Measurements from ENCODE around the gene RNU5B-1.

The RNU5B-1 gene

GRCh38 chr15:65328506-65329287, 24.2 kb downstream of the RNU5B-1 start:
- no peak for DNase-seq (ENCODE audit: low read depth, low spot score)

DNA sequence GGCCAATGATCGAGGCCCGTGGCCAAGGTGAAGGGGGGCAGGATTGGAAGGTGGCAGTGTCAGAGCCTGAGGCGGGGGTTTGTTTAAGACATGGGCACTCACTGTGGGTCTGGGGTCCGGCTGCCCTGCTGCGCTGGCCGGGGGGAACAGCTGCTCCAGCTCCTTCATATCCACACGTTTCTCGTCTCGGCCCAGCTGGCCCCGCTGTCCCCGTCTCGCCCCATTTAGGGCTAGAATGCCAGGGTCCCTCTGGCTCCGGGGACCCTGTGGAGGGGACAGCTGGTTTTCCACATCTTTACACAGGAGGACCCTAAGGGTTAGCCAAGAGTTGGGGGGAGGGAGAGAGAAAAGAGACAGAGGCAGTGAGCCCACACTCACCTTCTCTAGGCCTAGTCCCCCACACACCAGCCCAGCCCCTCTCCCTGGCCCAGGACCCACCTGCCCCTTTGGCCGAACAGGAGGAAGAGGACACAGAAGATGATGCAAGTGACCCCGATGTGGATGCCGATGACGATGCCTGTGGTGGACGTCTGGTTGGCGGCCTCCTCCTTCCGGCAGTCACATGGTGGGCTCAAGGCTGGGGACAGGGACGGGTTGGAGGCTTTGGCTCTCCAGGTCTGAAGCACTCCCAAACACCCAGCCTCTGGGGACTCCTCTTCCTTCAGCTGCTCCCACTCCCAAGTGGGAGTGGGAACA, 25.0 kb downstream of the RNU5B-1 start:
- DNase-seq (ENCODE audit: low read depth, low spot score), result no peak

- DNase-seq (ENCODE audit: low read depth, low spot score), result no peak
Measured at GRCh38 chr15:65329984-65330735, 25.7 kb downstream of the RNU5B-1 start.

GRCh38 chr15:65330934-65331645, 26.6 kb downstream of the RNU5B-1 start:
- no peak for DNase-seq (ENCODE audit: low read depth, low spot score)

DNA sequence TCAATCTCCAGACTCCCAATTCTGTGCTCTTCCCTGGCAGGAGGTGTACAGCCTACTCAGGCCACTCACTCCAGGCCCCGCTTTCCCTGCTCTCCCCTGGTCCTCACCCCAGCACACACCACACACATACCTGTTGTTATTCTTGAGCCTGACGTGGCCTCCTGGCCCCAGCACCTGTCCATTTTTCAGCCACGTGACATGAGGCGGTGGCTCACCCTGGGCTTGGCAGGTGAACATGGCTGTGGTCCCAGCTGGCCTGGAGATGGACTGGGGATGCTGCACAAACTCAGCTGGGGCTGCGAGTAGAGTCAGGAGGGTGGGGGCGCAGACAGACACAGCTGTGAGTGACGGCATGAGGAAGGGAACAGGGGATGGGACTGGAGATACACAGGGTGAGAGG, 27.3 kb downstream of the RNU5B-1 start:
- no peak for DNase-seq (ENCODE audit: low read depth, low spot score)

GRCh38 chr15:65332391-65333147, 28.1 kb downstream of the RNU5B-1 start:
- no peak for DNase-seq (ENCODE audit: low read depth, low spot score)

DNA sequence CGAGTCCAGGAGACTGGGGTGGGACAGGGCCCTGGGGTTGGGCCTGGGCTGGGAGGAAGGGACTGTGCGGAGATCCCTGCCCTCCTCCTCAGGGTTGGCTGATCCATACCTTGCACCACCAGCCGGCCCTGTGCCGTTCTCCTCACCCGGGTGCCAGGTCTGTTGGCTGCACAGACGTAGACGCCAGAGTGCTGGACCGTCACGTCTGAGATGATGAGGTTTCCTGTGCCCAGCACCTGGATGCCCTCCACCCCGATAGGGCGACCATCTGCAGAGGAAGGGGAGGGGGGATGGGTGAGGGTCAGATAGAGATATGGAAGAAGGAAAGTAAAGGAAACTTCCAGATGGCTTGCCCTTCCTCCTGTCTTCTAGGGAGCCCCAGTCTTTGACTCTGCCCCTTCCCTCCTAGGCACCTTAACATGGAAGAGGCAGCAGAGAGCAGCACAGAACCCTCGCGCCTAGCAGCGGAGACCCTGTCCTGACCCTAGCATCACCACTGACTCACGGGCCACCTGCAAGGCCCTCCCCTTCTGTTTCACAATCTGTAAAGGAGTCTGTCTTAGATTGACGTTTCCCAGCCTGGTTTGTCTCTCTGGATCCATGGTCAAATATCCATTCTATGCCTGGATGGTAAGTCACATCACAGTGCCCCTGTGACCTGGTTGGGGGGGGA, 28.8 kb downstream of the RNU5B-1 start:
- no peak for DNase-seq (ENCODE audit: low read depth, low spot score)

- DNase-seq (ENCODE audit: low read depth, low spot score), result no peak
Measured at GRCh38 chr15:65333856-65334255, 29.4 kb downstream of the RNU5B-1 start.

- DNase-seq (ENCODE audit: low read depth, low spot score), result no peak
Measured at GRCh38 chr15:65334586-65335231, 30.2 kb downstream of the RNU5B-1 start.

DNA sequence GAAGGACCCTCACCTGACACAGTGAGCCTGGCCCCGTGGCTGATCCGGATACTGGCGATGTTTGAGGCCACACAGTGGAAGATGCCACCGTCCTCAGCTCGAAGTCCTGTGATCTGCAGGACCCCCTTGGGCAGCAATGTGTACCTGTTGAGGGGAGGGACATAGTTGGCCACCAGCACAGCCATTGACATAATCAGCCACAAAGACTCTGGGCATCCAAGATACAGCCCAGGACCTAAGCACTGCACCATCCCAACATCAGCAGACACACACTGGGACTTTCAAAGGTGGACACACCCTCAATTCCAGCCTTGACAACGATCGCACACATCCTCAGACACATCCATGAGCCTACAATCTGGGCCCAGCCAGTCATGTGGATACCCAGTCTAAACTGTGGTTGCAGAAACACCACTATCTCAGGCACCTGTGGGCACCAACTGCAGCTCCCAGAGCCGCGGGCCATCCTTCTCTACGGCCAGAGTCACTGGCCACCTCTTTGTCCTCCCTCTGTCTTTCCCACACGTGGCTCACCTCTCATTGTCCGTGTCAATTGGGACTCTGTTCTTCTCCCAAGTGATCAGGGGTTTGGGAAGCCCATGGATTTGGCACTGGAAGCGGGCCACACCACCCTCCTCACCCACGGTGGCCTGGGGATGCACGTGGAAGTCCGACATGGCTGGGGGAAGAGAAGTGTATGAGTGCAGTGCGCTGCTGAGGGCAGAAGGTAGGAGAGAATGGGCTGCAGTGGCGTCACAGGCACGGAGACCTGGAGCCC, 31.0 kb downstream of the RNU5B-1 start:
- DNase-seq (ENCODE audit: low read depth, low spot score), result no peak

GRCh38 chr15:65336493-65337435, 32.3 kb downstream of the RNU5B-1 start:
- no peak for DNase-seq (ENCODE audit: low read depth, low spot score)

DNA sequence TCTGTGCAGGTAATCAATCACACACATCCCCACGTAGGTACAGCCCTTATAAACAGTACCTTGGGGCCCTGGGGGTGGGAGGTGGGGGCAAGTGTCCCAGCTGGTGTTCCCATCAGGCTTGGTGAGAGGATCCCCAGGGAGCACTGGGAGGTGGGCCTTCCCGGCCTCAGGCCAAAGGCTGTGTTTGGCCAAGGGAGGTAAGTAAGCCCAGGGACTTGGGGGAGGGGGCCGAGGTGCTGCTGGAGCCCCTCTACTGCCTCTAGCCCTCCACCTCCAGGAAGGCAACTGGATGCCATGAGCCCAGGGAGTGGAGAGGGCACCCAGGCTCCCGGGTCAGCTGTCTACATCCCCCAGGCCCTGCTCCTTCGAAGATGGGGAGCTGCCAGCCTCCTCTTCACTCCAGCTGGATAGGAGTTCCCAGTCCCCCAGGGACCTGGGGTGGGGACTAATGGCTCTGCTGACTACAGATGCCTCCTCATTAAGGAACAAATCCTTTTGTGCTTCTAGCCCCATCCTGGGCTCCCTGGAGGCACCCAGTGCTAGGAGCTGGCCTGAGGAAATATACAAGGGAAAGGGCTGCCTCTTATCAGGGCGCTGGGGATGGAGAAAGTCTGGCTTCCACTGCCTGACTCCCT, 33.1 kb downstream of the RNU5B-1 start:
- no peak for DNase-seq (ENCODE audit: low read depth, low spot score)

GRCh38 chr15:65338366-65338765, 33.9 kb downstream of the RNU5B-1 start:
- DNase-seq (ENCODE audit: low read depth, low spot score), result no peak

- DNase-seq (ENCODE audit: low read depth, low spot score), result no peak
Measured at GRCh38 chr15:65338823-65339222, 34.3 kb downstream of the RNU5B-1 start.

- no peak for DNase-seq (ENCODE audit: low read depth, low spot score)
Measured at GRCh38 chr15:65339416-65339815, 34.9 kb downstream of the RNU5B-1 start.

- DNase-seq (ENCODE audit: low read depth, low spot score), result no peak
Measured at GRCh38 chr15:65339920-65340319, 35.4 kb downstream of the RNU5B-1 start.

DNA sequence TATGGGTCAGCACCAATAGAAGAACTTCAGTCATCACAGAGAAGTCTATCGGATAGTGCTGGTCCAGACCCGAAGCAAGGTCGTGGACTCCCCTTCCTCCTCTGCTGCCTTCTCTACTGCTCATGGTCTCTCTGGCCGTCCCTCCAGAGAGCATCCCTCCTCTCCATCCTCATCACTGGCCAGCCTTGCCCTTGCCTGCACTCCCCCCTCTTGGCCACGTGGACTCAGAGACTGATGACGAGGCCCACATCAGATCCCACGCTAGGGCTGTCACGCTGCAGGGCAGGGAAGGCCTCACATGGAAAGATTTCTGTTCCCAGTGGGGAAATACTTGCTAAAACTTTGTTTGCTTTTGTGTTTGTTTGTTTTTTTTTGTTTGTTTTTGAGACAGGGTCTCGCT, 38.0 kb downstream of the RNU5B-1 start:
- DNase-seq (ENCODE audit: low read depth, low spot score), result no peak

Measured in activated CD4-positive, CD25-positive, alpha-beta regulatory T cell treated with anti-CD3 and anti-CD28 coated beads, Interleukin-2, amount 50 U/mL, for 16 hours (primary cell).